Esophagus muscularis mucosa (tissue), 4 donors: ENCODE measurements around the gene TUBB. TPM values are rescaled to one million over a fixed set of nuclear protein-coding genes. Genes with fewer than 3 reads are reported as not detected.

ENCODE experiments used
- DNase-seq: peaks from one replicate; pipeline ENCODE4 v3.0.0-alpha.2; 2017; ENCODE audit errors: extremely low spot score
- H3K27ac ChIP-seq, 4 donors: fragments of 200-600 bp; sonication (generic); replicated peaks in 1 of 4; 1 replicate in 3 of 4; 2 replicates in 1 of 4; pipeline ENCODE4 v1.5.1; 2016 to 2019; ENCODE audit warnings: mild to moderate bottlenecking in 1 of 4
- H3K27me3 ChIP-seq, 4 donors: fragments of 200-600 bp; sonication (generic); one replicate each; pipeline versions ENCODE4 v1.5.1 to v1.6.0; 2016 to 2019
- H3K36me3 ChIP-seq, 4 donors: fragments of 200-600 bp; sonication (generic); one replicate each; pipeline ENCODE4 v1.5.1; 2016 to 2019
- H3K4me1 ChIP-seq, 4 donors: fragments of 200-600 bp; sonication (generic); one replicate each; pipeline ENCODE4 v1.5.1; 2016 to 2019
- H3K4me3 ChIP-seq, 4 donors: fragments of 200-600 bp; sonication (generic); 1 replicate in 2 of 4; 2 replicates in 2 of 4; pipeline ENCODE4 v1.5.1; 2016 to 2019; ENCODE audit warnings: mild to moderate bottlenecking in 4 of 4, moderate library complexity in 1 of 4
- H3K9me3 ChIP-seq, 4 donors: fragments of 200-600 bp; sonication (generic); 1 replicate in 3 of 4; 2 replicates in 1 of 4; pipeline ENCODE4 v1.5.1; 2016 to 2019
- EP300 ChIP-seq: sonication (generic); formaldehyde crosslinking; IDR thresholded peaks from one replicate; pipeline ENCODE4 v1.6.1; 2017; ENCODE audit warnings: antibody characterized with exemption
- POLR2A ChIP-seq: fragments of 450-650 bp; IDR thresholded peaks from one replicate; pipeline ENCODE4 v1.6.1; 2017; ENCODE audit warnings: antibody characterized with exemption, moderate library complexity, mild to moderate bottlenecking, low read depth
- POLR2AphosphoS5 ChIP-seq, 2 donors: sonication (generic); formaldehyde crosslinking; IDR thresholded peaks; one replicate each; pipeline ENCODE4 v1.6.1; 2017; ENCODE audit warnings: antibody characterized with exemption in 2 of 2
- WGBS: methylation state at CpG from one replicate; pipeline ENCODE4 v1.1.5; 2018; 5-methylcytosine and 5-hydroxymethylcytosine counted together
- intact Hi-C: fragments of 100-400 bp; cut with DNase I; formaldehyde crosslinking; loops from one replicate; pipeline ENCODE4 v1.15.1; 2023
- total RNA-seq, 4 donors: library from RNA; depleted of rRNA; stranded (reverse); fragments of >200 nt; gene quantifications; one replicate each; pipeline versions ENCODE4 v1.1.0 to v1.2.1, GENCODE V29; 2016
- TF ChIP-seq, protein P1 (sequence below), 3 experiments: fragments of 200-600 bp in 2 of 3; fragments of 450-650 bp in 1 of 3; sonication (generic) in 2 of 3; IDR thresholded peaks; one replicate each; pipeline ENCODE4 v1.5.1; 2017 to 2019; ENCODE audit warnings: antibody characterized with exemption in 3 of 3, mild to moderate bottlenecking in 2 of 3, moderate library complexity in 1 of 3

The TUBB gene
- total RNA-seq, 4 donors from 2014 or later, result 208 to 398 (median 272) TPM

GRCh38 chr6:30696432-30696831, 23.7 kb upstream of the TUBB start:
- Histone ChIP-seq H3K9me3 (no peaks in the 10 kb centered on the region), H3K27ac (no peak overlapping the region), H3K36me3 (peaks cover 0 to 24% (median 12%) of the 10 kb centered on the region in 4 donors), H3K4me1 (peaks cover 2 to 16% (median 8%) of the 10 kb centered on the region in 4 donors), H3K4me3 (no peak overlapping the region), H3K27me3 (no peaks in the 10 kb centered on the region)
- TF ChIP-seq EP300, result no peak
- TF ChIP-seq POLR2A, result no peak
- no peak for TF ChIP-seq POLR2AphosphoS5 (IDR thresholded peaks at IDR 0.05)
- TF ChIP-seq, protein P1, sequence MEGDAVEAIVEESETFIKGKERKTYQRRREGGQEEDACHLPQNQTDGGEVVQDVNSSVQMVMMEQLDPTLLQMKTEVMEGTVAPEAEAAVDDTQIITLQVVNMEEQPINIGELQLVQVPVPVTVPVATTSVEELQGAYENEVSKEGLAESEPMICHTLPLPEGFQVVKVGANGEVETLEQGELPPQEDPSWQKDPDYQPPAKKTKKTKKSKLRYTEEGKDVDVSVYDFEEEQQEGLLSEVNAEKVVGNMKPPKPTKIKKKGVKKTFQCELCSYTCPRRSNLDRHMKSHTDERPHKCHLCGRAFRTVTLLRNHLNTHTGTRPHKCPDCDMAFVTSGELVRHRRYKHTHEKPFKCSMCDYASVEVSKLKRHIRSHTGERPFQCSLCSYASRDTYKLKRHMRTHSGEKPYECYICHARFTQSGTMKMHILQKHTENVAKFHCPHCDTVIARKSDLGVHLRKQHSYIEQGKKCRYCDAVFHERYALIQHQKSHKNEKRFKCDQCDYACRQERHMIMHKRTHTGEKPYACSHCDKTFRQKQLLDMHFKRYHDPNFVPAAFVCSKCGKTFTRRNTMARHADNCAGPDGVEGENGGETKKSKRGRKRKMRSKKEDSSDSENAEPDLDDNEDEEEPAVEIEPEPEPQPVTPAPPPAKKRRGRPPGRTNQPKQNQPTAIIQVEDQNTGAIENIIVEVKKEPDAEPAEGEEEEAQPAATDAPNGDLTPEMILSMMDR (IDR thresholded peaks at IDR 0.05), result no peak
- DNase-seq, result no peak
- intact Hi-C loops, result no loop called here
- WGBS, result 95% methylated on average over 5 of the region's 5 CpGs

- no peak overlapping the region for H3K27ac ChIP-seq
- intact Hi-C loops, result no loop called here
- H3K9me3 ChIP-seq, result no peaks in the 10 kb centered on the region
- WGBS, result 62% methylated on average over 4 of the region's 4 CpGs
- H3K36me3 ChIP-seq, result peaks cover 6 to 62% (median 43%) of the 10 kb centered on the region in 4 donors
- H3K4me1 ChIP-seq, result peaks cover 0 to 7% (median 3%) of the 10 kb centered on the region in 4 donors
- no peak for DNase-seq
- H3K4me3 ChIP-seq, result no peak overlapping the region
- H3K27me3 ChIP-seq, result no peaks in the 10 kb centered on the region
- TF ChIP-seq, protein P1 (IDR thresholded peaks at IDR 0.05), result no peak
- TF ChIP-seq POLR2A (no peak), EP300 (no peak), POLR2AphosphoS5 (IDR thresholded peaks at IDR 0.05) (no peak)
Measured at GRCh38 chr6:30700340-30700739, 19.8 kb upstream of the TUBB start.

DNA sequence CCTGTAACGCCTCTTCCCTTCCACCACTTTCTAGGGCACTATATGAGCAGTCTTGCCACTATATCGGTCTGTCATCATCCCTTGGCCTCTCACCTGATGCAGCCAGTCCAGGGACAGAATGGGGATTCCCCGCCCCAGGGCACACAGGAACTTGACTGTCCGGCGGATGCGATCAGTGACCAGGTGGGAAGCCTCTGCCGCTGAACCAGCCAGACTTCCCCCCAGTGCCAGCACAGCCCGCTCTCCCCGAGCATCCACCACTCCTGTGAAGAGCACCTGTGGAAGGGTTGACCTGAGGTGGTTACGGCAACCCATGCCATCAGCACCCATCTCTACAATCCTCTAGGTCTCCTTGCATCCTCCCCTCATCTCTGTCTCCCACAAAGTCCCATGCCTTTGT, 17.1 kb upstream of the TUBB start:
- H3K27ac ChIP-seq, result no peak overlapping the region
- no peak overlapping the region for H3K4me3 ChIP-seq
- H3K9me3 ChIP-seq, result no peaks in the 10 kb centered on the region
- intact Hi-C loops, result no loop called here
- DNase-seq, result no peak
- H3K4me1 ChIP-seq, result peaks cover 0 to 3% (median 0%) of the 10 kb centered on the region in 4 donors
- 99% methylated on average over 10 of the region's 10 CpGs for WGBS
- H3K36me3 ChIP-seq, result peaks cover 12 to 87% (median 65%) of the 10 kb centered on the region in 4 donors
- H3K27me3 ChIP-seq, result no peaks in the 10 kb centered on the region
- TF ChIP-seq POLR2AphosphoS5 (IDR thresholded peaks at IDR 0.05), result no peak
- no peak for TF ChIP-seq POLR2A
- TF ChIP-seq, protein P1 (IDR thresholded peaks at IDR 0.05), result no peak
- no peak for TF ChIP-seq EP300

DNA sequence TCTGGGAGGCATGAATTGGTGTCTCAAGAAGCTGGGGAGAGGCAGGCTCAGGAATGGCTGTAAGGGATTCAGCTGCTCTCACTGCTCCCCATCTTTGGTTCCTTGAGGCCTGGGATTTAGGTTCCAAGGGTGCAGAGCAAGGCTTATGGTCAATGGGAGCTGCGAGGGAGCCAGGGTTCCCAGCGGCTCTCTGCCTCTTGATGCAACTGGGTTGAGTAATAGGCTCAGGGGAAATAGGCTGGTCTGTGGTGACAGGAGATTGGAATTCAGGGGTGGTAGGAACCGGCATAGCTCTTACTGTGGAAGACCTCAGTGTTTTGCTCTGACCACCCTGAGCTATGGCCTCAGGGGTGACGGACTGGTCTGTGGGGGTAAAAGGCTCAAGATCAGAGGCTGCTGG, 16.3 kb upstream of the TUBB start:
- peaks cover 0 to 3% (median 0%) of the 10 kb centered on the region in 4 donors for H3K4me1 ChIP-seq
- no peak for TF ChIP-seq POLR2A
- TF ChIP-seq EP300, result no peak
- TF ChIP-seq, protein P1 (IDR thresholded peaks at IDR 0.05), result no peak
- no peak for TF ChIP-seq POLR2AphosphoS5 (IDR thresholded peaks at IDR 0.05)
- intact Hi-C loops, result no loop called here
- peaks cover 13 to 93% (median 71%) of the 10 kb centered on the region in 4 donors for H3K36me3 ChIP-seq
- H3K9me3 ChIP-seq, result no peaks in the 10 kb centered on the region
- DNase-seq, result no peak
- no peak overlapping the region for H3K4me3 ChIP-seq
- no peak overlapping the region for H3K27ac ChIP-seq
- 91% methylated on average over 4 of the region's 4 CpGs for WGBS
- H3K27me3 ChIP-seq, result no peaks in the 10 kb centered on the region

- no peaks in the 10 kb centered on the region for H3K9me3 ChIP-seq
- H3K4me1 ChIP-seq, result peaks cover 0 to 3% (median 0%) of the 10 kb centered on the region in 4 donors
- 86% methylated on average over 4 of the region's 4 CpGs for WGBS
- no peak for TF ChIP-seq EP300
- TF ChIP-seq POLR2AphosphoS5 (IDR thresholded peaks at IDR 0.05), result no peak
- TF ChIP-seq, protein P1 (IDR thresholded peaks at IDR 0.05), result no peak
- TF ChIP-seq POLR2A, result no peak
- intact Hi-C loops, result no loop called here
- H3K4me3 ChIP-seq, result no peak overlapping the region
- no peak for DNase-seq
- H3K27ac ChIP-seq, result no peak overlapping the region
- no peaks in the 10 kb centered on the region for H3K27me3 ChIP-seq
- peaks cover 20 to 94% (median 78%) of the 10 kb centered on the region in 4 donors for H3K36me3 ChIP-seq
Measured at GRCh38 chr6:30705620-30706019, 14.5 kb upstream of the TUBB start.
